DND-41 (cell line): ENCODE measurements around the gene RYR2.

Source experiments
- ATAC-seq: fragments of 200-7000 bp; cut with Tn5 transposase; 3 replicates; pipeline ENCODE4 v1.9.1; 2021; ENCODE audit warnings: low read depth; ENCODE audit not compliant: insufficient read depth
- DNase-seq: peaks from one replicate; pipeline ENCODE4 v3.0.0-alpha.2; 2020
- H2AFZ ChIP-seq: 2 replicates; pipeline ENCODE4 v1.6.0; 2012; ENCODE audit warnings: low read depth, low read length
- H3K27ac ChIP-seq: 2 replicates; pipeline ENCODE4 v1.5.1; 2012; ENCODE audit warnings: low read length, inconsistent platforms
- H3K27me3 ChIP-seq: fragments of 200-600 bp; sonication (generic); 2 replicates; pipeline ENCODE4 v1.6.0; 2012; ENCODE audit warnings: low read length, mild to moderate bottlenecking, inconsistent platforms; ENCODE audit not compliant: insufficient read depth, poor library complexity
- H3K36me3 ChIP-seq: 2 replicates; pipeline ENCODE4 v1.5.1; 2012; ENCODE audit warnings: low read length, inconsistent platforms; ENCODE audit not compliant: insufficient read depth
- H3K4me1 ChIP-seq: 2 replicates; pipeline ENCODE4 v1.5.1; 2012; ENCODE audit warnings: mild to moderate bottlenecking, low read length; ENCODE audit not compliant: insufficient read depth
- H3K4me2 ChIP-seq: 2 replicates; pipeline ENCODE4 v1.6.0; 2012; ENCODE audit warnings: mild to moderate bottlenecking, moderate library complexity, low read length, inconsistent platforms; ENCODE audit not compliant: insufficient read depth
- H3K4me3 ChIP-seq, 2 experiments: fragments of 200-600 bp in 1 of 2; shearing (Covaris generic) in 1 of 2; 2 replicates each; pipeline ENCODE4 v1.5.1; 2012 to 2016; ENCODE audit warnings: inconsistent platforms in 2 of 2, low read length in 2 of 2, mild to moderate bottlenecking in 2 of 2, low read depth in 1 of 2, moderate library complexity in 1 of 2
- H3K79me2 ChIP-seq: 2 replicates; pipeline ENCODE4 v1.6.0; 2012; ENCODE audit warnings: low read length, inconsistent platforms; ENCODE audit not compliant: insufficient read depth
- H3K9ac ChIP-seq: 2 replicates; pipeline ENCODE4 v1.6.0; 2012; ENCODE audit warnings: low read depth, mild to moderate bottlenecking, inconsistent platforms, low read length, moderate library complexity
- H3K9me3 ChIP-seq: 2 replicates; pipeline ENCODE4 v1.5.1; 2012; ENCODE audit warnings: low read length, moderate library complexity, mild to moderate bottlenecking, inconsistent platforms; ENCODE audit not compliant: insufficient read depth, severe bottlenecking
- H4K20me1 ChIP-seq: 2 replicates; pipeline ENCODE4 v1.6.0; 2012; ENCODE audit warnings: low read length; ENCODE audit not compliant: insufficient read depth
- CTCF ChIP-seq: IDR thresholded peaks from 2 replicates; pipeline ENCODE4 v1.5.1; 2012; ENCODE audit warnings: borderline replicate concordance, low read length, moderate library complexity, mild to moderate bottlenecking; ENCODE audit not compliant: poor library complexity, severe bottlenecking; ENCODE audit errors: extremely low read depth
- EZH2 ChIP-seq: IDR thresholded peaks from 3 replicates; pipeline ENCODE4 v1.6.1; 2012; ENCODE audit warnings: borderline replicate concordance, low read depth, mild to moderate bottlenecking, moderate library complexity, low read length, inconsistent platforms; ENCODE audit not compliant: severe bottlenecking

The RYR2 gene

GRCh38 chr1:237138551-237138950 is 96.6 kb downstream of the RYR2 start:
- Histone ChIP-seq H3K4me3 (no peak overlapping the region), H4K20me1 (no peaks in the 10 kb centered on the region), H2AFZ (no peak overlapping the region), H3K79me2 (no peaks in the 10 kb centered on the region), H3K27ac (no peak overlapping the region), H3K27me3 (no peaks in the 10 kb centered on the region), H3K36me3 (no peaks in the 10 kb centered on the region), H3K4me1 (no peaks in the 10 kb centered on the region), H3K9me3 (no peaks in the 10 kb centered on the region), H3K4me2 (no peak overlapping the region), H3K9ac (no peak overlapping the region)
- no peak for ATAC-seq
- TF ChIP-seq EZH2 (no peak), CTCF (no peak)
- no peak for DNase-seq

GRCh38 chr1:237139732-237140131 is 97.7 kb downstream of the RYR2 start:
- Histone ChIP-seq H4K20me1 (no peaks in the 10 kb centered on the region), H3K9ac (no peak overlapping the region), H3K4me3 (no peak overlapping the region), H3K9me3 (no peaks in the 10 kb centered on the region), H3K27me3 (no peaks in the 10 kb centered on the region), H3K79me2 (no peaks in the 10 kb centered on the region), H3K4me1 (no peaks in the 10 kb centered on the region), H3K27ac (no peak overlapping the region), H3K36me3 (no peaks in the 10 kb centered on the region), H2AFZ (no peak overlapping the region), H3K4me2 (no peak overlapping the region)
- no peak for ATAC-seq
- no peak for DNase-seq
- TF ChIP-seq EZH2 (no peak), CTCF (no peak)

DNA sequence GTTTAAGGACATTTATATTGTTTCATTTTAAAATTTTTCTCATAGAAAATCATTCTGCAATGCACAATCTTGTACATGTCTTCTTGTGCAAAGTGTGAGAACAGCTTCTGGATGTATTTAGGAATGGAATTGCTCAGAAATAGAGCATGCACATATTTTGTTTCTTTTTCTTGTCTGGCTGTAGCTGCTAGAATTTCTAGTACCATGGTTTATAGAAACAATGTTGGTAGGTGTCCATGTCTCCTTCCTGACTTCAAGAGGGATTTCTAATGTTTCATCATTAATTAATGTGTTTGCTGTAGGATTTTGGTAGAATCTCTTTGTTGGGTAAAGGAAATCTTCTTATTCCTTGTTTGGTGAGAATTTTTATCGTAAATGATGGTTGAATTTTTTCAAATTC is 99.0 kb downstream of the RYR2 start:
- no peak for ATAC-seq
- H3K27ac ChIP-seq: no peak overlapping the region
- no peak overlapping the region for H2AFZ ChIP-seq

More for the DNA sequence above, 99.0 kb downstream of the RYR2 start:
- Histone ChIP-seq H3K79me2 (no peaks in the 10 kb centered on the region), H3K9ac (no peak overlapping the region), H3K36me3 (no peaks in the 10 kb centered on the region), H3K4me3 (no peak overlapping the region), H3K4me1 (no peaks in the 10 kb centered on the region), H4K20me1 (no peaks in the 10 kb centered on the region), H3K27me3 (no peaks in the 10 kb centered on the region), H3K9me3 (no peaks in the 10 kb centered on the region), H3K4me2 (no peak overlapping the region)
- no peak for TF ChIP-seq CTCF
- DNase-seq: no peak
